ENCODE measurements around the gene RAG2. TPM values are rescaled to one million over a fixed set of nuclear protein-coding genes. Genes with fewer than 3 reads are reported as not detected.
A peak's percentile ranks its signal among the peaks of the same experiment; 100 is the strongest.

The RAG2 gene
- not detected for total RNA-seq (ENCODE audit: unreplicated experiment)
- long read RNA-seq = 0 reads

DNA sequence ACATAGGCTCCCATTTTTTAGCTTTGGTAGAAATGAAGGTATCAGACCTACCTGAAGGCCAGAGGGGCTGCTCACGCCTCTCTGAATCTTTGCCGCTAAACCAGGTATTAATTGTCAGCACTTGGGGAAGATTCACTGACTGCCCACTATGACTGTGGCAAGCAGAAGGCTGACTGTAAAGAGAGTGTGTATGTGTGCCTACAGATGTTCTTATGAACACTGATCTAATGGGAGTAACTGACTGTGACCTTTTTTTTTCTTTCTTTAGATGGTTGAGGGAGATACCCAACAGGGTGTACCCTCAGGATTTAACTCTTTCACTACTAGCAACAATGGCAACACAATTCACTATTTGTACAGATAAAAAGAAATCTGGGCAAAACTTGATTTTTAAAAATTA, at the start of gene RAG2:
Gene RAG2, minus strand, starts transcription at position 186 of the 400 bp plus-strand sequence. CDS start 4,068 bp downstream, outside the sequence.
- peaks cover 16% of the 10 kb centered on the region for H3K4me1 Mint-ChIP-seq (ENCODE audit: unreplicated experiment)
- DNase-seq (ENCODE audit: low spot score) = no peak
- TF ChIP-seq, protein P1, sequence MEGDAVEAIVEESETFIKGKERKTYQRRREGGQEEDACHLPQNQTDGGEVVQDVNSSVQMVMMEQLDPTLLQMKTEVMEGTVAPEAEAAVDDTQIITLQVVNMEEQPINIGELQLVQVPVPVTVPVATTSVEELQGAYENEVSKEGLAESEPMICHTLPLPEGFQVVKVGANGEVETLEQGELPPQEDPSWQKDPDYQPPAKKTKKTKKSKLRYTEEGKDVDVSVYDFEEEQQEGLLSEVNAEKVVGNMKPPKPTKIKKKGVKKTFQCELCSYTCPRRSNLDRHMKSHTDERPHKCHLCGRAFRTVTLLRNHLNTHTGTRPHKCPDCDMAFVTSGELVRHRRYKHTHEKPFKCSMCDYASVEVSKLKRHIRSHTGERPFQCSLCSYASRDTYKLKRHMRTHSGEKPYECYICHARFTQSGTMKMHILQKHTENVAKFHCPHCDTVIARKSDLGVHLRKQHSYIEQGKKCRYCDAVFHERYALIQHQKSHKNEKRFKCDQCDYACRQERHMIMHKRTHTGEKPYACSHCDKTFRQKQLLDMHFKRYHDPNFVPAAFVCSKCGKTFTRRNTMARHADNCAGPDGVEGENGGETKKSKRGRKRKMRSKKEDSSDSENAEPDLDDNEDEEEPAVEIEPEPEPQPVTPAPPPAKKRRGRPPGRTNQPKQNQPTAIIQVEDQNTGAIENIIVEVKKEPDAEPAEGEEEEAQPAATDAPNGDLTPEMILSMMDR (IDR thresholded peaks at IDR 0.05; ENCODE audit: unreplicated experiment) = no peak
- no peaks in the 10 kb centered on the region for H3K27me3 Mint-ChIP-seq (ENCODE audit: unreplicated experiment)
- no peaks in the 10 kb centered on the region for H3K36me3 Mint-ChIP-seq (ENCODE audit: low read depth, unreplicated experiment)
- H3K9me3 Mint-ChIP-seq (ENCODE audit: unreplicated experiment) = no peaks in the 10 kb centered on the region
- no peak within 1 kb of the TSS for H3K4me3 Mint-ChIP-seq (ENCODE audit: unreplicated experiment)
- peak within 1 kb of the TSS; percentile 15 for H3K27ac Mint-ChIP-seq (ENCODE audit: unreplicated experiment)

DNA sequence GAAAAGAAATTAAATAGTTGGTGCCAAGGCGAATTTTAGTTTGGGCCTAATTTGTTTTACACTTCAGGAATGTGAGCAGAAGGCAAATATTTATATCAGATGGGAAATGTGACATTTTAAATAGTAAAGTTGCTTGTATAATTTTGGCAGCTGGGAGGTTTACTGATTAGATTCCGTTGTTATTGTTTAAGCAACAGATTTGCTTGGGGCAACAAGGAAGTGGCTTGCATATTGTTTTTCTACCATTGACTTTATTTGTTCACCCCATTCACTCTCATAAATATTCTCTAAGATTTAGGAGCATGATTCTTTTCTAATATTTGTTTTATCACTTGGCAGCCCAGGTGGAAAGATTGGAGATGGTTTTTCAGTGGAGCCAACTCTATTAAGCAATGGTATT, 40.5 kb upstream of the RAG2 start:
- Mint-ChIP-seq H3K4me1 (ENCODE audit: unreplicated experiment) (peaks cover 3% of the 10 kb centered on the region), H3K27me3 (ENCODE audit: unreplicated experiment) (peaks cover 2% of the 10 kb centered on the region), H3K9me3 (ENCODE audit: unreplicated experiment) (no peaks in the 10 kb centered on the region), H3K4me3 (ENCODE audit: unreplicated experiment) (no peak overlapping the region), H3K36me3 (ENCODE audit: low read depth, unreplicated experiment) (no peaks in the 10 kb centered on the region), H3K27ac (ENCODE audit: unreplicated experiment) (no peak overlapping the region)
- no peak for DNase-seq (ENCODE audit: low spot score)
- TF ChIP-seq, protein P1 (IDR thresholded peaks at IDR 0.05; ENCODE audit: unreplicated experiment) = no peak

DNA sequence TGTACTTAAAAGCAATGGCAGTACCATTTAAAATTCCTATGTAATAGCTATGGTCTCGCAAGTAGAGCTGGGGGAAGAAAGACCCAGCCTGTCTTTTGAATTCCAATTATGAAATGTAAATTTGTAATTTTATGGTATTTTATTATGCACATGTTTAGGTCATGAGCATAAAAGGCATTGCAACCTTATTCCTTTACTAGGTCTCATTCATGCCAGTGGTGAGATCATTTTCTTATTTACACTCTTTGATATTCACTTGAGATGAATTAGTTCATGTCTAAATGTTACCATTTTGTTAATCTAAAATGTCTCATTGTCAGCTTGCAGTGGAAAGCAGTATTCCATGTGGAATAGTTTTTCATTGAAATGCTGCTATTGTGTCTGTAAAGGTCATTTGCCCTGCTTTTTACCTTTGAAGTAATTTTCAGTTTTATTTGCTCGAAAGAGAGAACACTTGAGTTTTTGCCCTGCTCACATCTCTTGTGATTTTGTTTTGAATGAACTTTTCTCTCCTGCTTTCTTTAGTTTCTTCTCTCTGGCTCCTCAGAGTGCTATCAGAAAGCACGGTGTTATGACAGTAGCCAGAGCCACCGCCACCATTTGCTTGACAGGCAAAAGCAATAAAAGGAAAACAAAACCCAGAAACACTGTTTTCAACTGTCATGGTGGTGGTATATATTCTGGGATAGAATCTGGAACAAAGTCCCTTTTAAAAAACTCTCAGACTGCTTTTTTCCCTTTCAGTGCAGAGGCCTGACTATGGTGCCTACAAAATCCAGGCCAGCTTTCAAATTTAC, 37.2 kb upstream of the RAG2 start:
- peaks cover 3% of the 10 kb centered on the region for H3K4me1 Mint-ChIP-seq (ENCODE audit: unreplicated experiment)
- no peak overlapping the region for H3K27ac Mint-ChIP-seq (ENCODE audit: unreplicated experiment)
- no peak for DNase-seq (ENCODE audit: low spot score)
- H3K27me3 Mint-ChIP-seq (ENCODE audit: unreplicated experiment) = no peaks in the 10 kb centered on the region
- H3K36me3 Mint-ChIP-seq (ENCODE audit: low read depth, unreplicated experiment) = no peaks in the 10 kb centered on the region
- TF ChIP-seq, protein P1 (IDR thresholded peaks at IDR 0.05; ENCODE audit: unreplicated experiment) = no peak
- no peaks in the 10 kb centered on the region for H3K9me3 Mint-ChIP-seq (ENCODE audit: unreplicated experiment)
- H3K4me3 Mint-ChIP-seq (ENCODE audit: unreplicated experiment) = no peak overlapping the region

- no peak for DNase-seq (ENCODE audit: low spot score)
- TF ChIP-seq, protein P1 (IDR thresholded peaks at IDR 0.05; ENCODE audit: unreplicated experiment) = no peak
- no peaks in the 10 kb centered on the region for H3K9me3 Mint-ChIP-seq (ENCODE audit: unreplicated experiment)
- no peaks in the 10 kb centered on the region for H3K36me3 Mint-ChIP-seq (ENCODE audit: low read depth, unreplicated experiment)
- H3K4me3 Mint-ChIP-seq (ENCODE audit: unreplicated experiment) = no peak overlapping the region
- H3K4me1 Mint-ChIP-seq (ENCODE audit: unreplicated experiment) = peaks cover 3% of the 10 kb centered on the region
- H3K27ac Mint-ChIP-seq (ENCODE audit: unreplicated experiment) = no peak overlapping the region
- H3K27me3 Mint-ChIP-seq (ENCODE audit: unreplicated experiment) = no peaks in the 10 kb centered on the region
Observed at GRCh38 chr11:36631774-36632173, 33.7 kb upstream of the RAG2 start.

GRCh38 chr11:36628765-36629244, 30.8 kb upstream of the RAG2 start:
- no peak overlapping the region for H3K4me3 Mint-ChIP-seq (ENCODE audit: unreplicated experiment)
- TF ChIP-seq, protein P1 (IDR thresholded peaks at IDR 0.05; ENCODE audit: unreplicated experiment) = no peak
- no peak for DNase-seq (ENCODE audit: low spot score)
- no peaks in the 10 kb centered on the region for H3K36me3 Mint-ChIP-seq (ENCODE audit: low read depth, unreplicated experiment)
- no peaks in the 10 kb centered on the region for H3K9me3 Mint-ChIP-seq (ENCODE audit: unreplicated experiment)
- H3K4me1 Mint-ChIP-seq (ENCODE audit: unreplicated experiment) = peaks cover 3% of the 10 kb centered on the region
- H3K27me3 Mint-ChIP-seq (ENCODE audit: unreplicated experiment) = no peaks in the 10 kb centered on the region
- H3K27ac Mint-ChIP-seq (ENCODE audit: unreplicated experiment) = no peak overlapping the region
